ENCODE data around the gene ERGIC1.

Gene ERGIC1

DNA sequence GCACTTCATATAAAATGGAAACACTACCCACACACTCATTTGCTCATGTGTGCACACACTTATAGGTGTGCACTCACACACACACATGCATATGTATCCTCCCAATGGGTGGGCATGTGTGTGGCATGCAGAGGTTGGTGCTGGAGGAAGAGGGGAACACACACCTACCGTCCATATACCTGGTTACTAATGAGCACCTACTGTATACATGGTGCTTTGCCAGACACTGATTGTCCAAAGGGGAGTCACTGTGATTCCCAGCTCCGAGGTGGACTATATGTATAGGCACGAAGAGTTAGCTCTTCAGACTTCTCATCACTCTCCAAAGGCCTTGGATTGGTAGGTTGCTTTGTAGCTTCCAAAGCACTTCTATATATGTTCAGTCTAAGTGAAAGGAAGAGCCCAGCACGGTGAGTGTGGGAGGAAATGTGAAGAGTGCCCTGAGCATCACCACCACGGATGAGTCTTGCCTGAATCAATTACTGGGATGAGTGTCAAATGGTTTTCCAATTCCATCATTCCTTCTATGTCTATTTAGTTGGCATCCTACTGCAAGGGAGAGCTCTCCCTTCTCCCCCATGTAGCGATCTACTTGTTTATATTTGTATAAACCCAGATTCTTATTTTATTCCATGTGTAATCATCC is 12.6 kb upstream of the ERGIC1 start:
- no peak for DNase-seq (ENCODE audit: low read depth)
- no peak overlapping the region for H3K4me3 ChIP-seq (ENCODE audit: low read depth, low read length)
- TF ChIP-seq, protein P1, sequence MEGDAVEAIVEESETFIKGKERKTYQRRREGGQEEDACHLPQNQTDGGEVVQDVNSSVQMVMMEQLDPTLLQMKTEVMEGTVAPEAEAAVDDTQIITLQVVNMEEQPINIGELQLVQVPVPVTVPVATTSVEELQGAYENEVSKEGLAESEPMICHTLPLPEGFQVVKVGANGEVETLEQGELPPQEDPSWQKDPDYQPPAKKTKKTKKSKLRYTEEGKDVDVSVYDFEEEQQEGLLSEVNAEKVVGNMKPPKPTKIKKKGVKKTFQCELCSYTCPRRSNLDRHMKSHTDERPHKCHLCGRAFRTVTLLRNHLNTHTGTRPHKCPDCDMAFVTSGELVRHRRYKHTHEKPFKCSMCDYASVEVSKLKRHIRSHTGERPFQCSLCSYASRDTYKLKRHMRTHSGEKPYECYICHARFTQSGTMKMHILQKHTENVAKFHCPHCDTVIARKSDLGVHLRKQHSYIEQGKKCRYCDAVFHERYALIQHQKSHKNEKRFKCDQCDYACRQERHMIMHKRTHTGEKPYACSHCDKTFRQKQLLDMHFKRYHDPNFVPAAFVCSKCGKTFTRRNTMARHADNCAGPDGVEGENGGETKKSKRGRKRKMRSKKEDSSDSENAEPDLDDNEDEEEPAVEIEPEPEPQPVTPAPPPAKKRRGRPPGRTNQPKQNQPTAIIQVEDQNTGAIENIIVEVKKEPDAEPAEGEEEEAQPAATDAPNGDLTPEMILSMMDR (conservative IDR thresholded peaks at IDR 0.05; ENCODE audit: low read depth, low read length) = no peak

DNA sequence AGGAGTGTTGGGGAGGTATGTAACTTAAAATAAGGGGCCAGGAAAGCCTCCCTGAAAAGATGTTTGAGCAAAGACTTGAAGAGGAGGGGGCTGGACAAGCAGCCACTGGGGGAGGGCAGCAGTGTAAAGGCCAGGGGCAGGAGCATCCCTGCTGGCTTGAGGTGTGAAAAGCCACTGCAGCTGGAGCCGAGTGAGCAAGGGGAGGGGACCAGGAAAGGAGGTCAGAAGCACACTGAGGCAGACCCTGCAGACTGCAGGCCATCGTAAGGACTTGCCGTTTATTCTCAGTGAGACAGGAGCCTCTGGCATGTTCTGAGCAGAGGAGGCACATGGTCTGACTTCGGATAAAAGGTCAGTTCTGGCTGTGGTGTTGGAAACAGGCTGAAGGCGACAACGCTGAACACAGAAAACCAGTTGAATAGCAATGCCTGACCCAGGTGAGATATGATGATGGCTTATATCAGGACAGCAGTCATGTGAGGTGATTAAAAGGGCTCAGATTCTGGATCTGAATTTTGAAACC is 10.2 kb upstream of the ERGIC1 start:
- H3K4me3 ChIP-seq (ENCODE audit: low read depth, low read length) = no peak overlapping the region
- DNase-seq (ENCODE audit: low read depth) = no peak
- TF ChIP-seq, protein P1 (conservative IDR thresholded peaks at IDR 0.05; ENCODE audit: low read depth, low read length) = no peak

DNA sequence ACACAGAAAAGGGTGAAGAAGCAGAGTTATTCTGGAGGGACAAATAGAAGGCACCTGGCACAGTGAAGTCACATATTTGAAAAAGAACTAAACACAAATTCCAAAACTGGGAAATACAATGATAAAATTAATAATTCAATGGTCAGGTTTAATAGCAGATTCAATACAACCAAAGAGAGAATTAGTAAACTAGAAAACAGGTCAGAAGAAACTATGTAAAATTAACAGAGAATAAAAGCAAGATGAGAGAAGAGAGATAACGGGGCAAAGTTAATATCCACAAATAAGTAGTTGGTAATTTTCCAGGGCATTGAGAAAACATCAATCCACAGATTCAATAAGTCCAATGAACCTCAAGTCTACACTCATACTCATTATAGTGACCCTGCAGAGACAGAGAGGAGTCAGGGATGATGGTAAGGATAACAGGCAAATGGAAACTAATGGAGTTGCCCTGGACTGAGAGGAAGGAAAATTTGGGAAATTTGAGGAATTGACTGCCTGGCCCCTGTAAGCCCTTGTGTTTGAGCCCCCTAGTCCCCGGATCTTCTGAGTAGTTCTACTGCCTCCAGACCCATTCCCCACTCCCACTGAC is 8.3 kb upstream of the ERGIC1 start:
- TF ChIP-seq, protein P1 (conservative IDR thresholded peaks at IDR 0.05; ENCODE audit: low read depth, low read length) = no peak

DNA sequence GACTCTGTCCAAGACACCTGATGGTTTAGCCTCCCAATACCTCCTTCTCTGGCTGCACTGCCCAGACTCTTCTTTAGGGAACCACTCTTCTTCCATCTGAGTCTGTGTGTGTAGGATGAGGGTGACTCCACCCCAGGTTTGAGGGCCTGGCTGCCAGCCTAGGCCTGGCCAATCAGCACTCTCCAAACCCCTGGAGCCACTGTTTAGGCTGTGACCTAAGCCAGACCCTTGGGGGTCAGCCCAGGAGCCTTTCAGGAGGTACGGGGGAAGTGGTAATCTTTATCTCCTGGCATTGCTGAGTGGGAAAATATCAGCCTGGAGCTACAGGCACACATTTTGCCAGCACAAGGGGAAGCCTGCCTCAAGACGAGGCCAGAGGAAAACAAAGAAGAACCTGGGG is 6.2 kb upstream of the ERGIC1 start:
- no peak overlapping the region for H3K4me3 ChIP-seq (ENCODE audit: low read depth, low read length)
- DNase-seq (ENCODE audit: low read depth) = no peak
- TF ChIP-seq, protein P1 (conservative IDR thresholded peaks at IDR 0.05; ENCODE audit: low read depth, low read length) = no peak

More for the DNA sequence above, 8.3 kb upstream of the ERGIC1 start:
- H3K4me3 ChIP-seq (ENCODE audit: low read depth, low read length) = no peak overlapping the region
- no peak for DNase-seq (ENCODE audit: low read depth)

DNA sequence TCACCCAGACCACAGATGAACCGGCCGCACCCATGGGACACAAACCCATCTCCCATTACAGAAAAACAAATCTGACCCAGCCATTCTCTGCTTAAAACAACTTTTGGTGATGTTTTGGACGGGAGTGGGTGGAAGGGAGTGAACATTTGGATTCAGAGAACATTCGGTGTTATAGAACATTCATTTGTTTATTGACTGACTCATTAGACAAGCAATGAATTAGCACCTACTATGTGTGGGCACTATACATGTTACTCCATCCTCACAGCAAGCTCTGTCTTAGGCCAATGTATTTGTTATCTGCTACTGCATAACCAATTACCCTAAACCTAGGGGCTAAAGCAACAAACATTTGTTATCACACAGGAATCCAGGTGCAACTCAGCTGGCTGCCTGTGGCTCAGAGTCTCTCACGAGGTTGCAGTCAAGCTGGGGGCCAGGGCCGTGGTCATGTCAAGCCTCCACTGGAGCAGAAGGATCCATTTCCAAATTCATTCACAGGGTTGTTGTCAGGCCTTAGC is 5.1 kb upstream of the ERGIC1 start:
- TF ChIP-seq, protein P1 (conservative IDR thresholded peaks at IDR 0.05; ENCODE audit: low read depth, low read length) = no peak
- peak; percentile 88 for DNase-seq (ENCODE audit: low read depth)

DNA sequence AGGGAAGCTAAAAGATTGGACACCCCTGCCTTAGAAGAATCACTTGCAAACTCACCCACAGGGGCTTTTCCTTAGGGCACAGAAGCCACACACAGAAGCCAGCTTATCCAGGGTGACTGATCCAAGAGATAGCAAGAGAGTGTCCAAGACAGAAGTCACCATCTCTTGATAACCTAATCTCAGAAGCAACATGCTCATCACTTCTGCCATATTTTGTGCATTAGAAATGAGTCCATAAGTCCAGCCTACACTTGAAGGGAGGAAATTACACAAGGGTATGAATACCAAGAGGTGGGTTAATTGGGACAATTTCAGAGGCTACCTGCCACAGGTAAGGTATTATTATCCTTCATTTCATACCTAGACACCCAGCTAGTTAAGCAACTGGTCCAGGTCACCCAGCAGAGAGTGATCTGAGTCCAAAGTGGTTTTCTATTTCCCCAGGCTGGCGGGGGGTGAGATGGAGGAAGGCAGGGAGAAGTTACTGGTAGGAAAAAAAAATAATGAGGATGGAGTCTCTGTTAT is 3.7 kb upstream of the ERGIC1 start:
- TF ChIP-seq, protein P1 (conservative IDR thresholded peaks at IDR 0.05; ENCODE audit: low read depth, low read length) = no peak
- DNase-seq (ENCODE audit: low read depth) = no peak
- no peak overlapping the region for H3K4me3 ChIP-seq (ENCODE audit: low read depth, low read length)

More for the DNA sequence above, 5.1 kb upstream of the ERGIC1 start:
- no peak overlapping the region for H3K4me3 ChIP-seq (ENCODE audit: low read depth, low read length)

Data from choroid plexus epithelial cell (primary cell).